K562 treated with DMSO at 1 percent for 4 hours (cell line): ENCODE results near the gene ABHD3. TPM values are rescaled to one million over a fixed set of nuclear protein-coding genes. Genes with fewer than 3 reads are reported as not detected.

Experiments used
- total RNA-seq: library from RNA; unstranded; fragments of 300-600 nt; gene quantifications from 2 replicates; pipeline ENCODE4 v1.2.3, GENCODE V29; 2022; ENCODE audit not compliant: insufficient read depth

Gene ABHD3
- 18.2 and 19.6 TPM in 2 replicates for total RNA-seq

GRCh38 chr18:21704603-21705364 is at the start of gene ABHD3:
Gene ABHD3 (minus strand): TSS chr18:21704774. CDS start chr18:21704665, 109 bp downstream.

GRCh38 chr18:21740538-21741311 is 36.2 kb upstream of the ABHD3 start, which contains the start of gene MIB1:
Gene MIB1 (plus strand): TSS chr18:21740792. CDS start chr18:21741584, 792 bp downstream.

GRCh38 chr18:21612125-21613039 is 92.2 kb downstream of the ABHD3 start, which contains the start of gene SNRPD1:
Gene SNRPD1 (plus strand): TSS chr18:21612314. CDS start chr18:21612430, 116 bp downstream.

Other genes with a start within 250 kb of the ABHD3 start
- gene ESCO1, start 104.1 kb downstream of the ABHD3 start, total RNA-seq: 14.0 and 16.3 TPM in 2 replicates
- gene SNRPD1, start 92.5 kb downstream of the ABHD3 start, total RNA-seq: 14.6 and 15.9 TPM in 2 replicates
- gene MIB1, start 36.0 kb upstream of the ABHD3 start, total RNA-seq: 14.1 and 17.0 TPM in 2 replicates